PC-3 (cell line): ENCODE results near the gene NIPBL. TPM values are rescaled to one million over a fixed set of nuclear protein-coding genes. Genes with fewer than 3 reads are reported as not detected.

Source experiments
- ATAC-seq: fragments of 200-7000 bp; cut with Tn5 transposase; 2 replicates; pipeline ENCODE4 v1.9.1; 2020; ENCODE audit warnings: mild to moderate bottlenecking, moderate library complexity
- BruUV-seq: library from RNA; stranded (reverse); fragments of 400-500 nt; replicated peaks from 2 replicates; lab custom pipeline; 2021; lab: Mats Ljungman, UMichigan
- CTCF ChIA-PET: fragments of 300-600 bp; sonication (Branson Sonifier 250); formaldehyde crosslinking; loops from one replicate; lab custom pipeline; 2022; ENCODE audit warnings: antibody characterized with exemption; lab: Charles Lee
- POLR2A ChIA-PET: fragments of 300-600 bp; sonication (Branson Sonifier 250); formaldehyde crosslinking; loops from one replicate; lab custom pipeline; 2022; ENCODE audit warnings: antibody characterized with exemption; ENCODE audit not compliant: unreplicated experiment; lab: Charles Lee
- DNase-seq: peaks from one replicate; pipeline ENCODE4 v3.0.0-alpha.2; 2015
- H2AFZ ChIP-seq: fragments of 300-600 bp; sonication (generic); 2 replicates; pipeline ENCODE4 v1.6.0; 2016; ENCODE audit warnings: antibody characterized with exemption, low read length
- H3F3A ChIP-seq: fragments of 300-600 bp; sonication (generic); one replicate; pipeline ENCODE4 v1.6.0; 2017; ENCODE audit warnings: antibody characterized with exemption, low read length, control low read depth, mild to moderate bottlenecking; ENCODE audit not compliant: unreplicated experiment
- H3K27ac ChIP-seq: fragments of 300-600 bp; sonication (generic); 2 replicates; pipeline ENCODE4 v1.5.1; 2016; ENCODE audit warnings: mild to moderate bottlenecking, low read length
- H3K27me3 ChIP-seq: fragments of 300-600 bp; sonication (generic); 2 replicates; pipeline ENCODE4 v1.6.1; 2016; ENCODE audit warnings: low read length, mixed read lengths
- H3K36me3 ChIP-seq: fragments of 300-600 bp; sonication (generic); 2 replicates; pipeline ENCODE4 v1.6.1; 2016; ENCODE audit warnings: low read depth, mixed run types, low read length, mixed read lengths
- H3K4me1 ChIP-seq: fragments of 300-600 bp; sonication (generic); 2 replicates; pipeline ENCODE4 v1.5.1; 2016; ENCODE audit warnings: low read length; ENCODE audit not compliant: insufficient read depth
- H3K4me2 ChIP-seq: fragments of 300-600 bp; sonication (generic); 2 replicates; pipeline ENCODE4 v1.6.0; 2016; ENCODE audit warnings: low read length
- H3K4me3 ChIP-seq: fragments of 300-600 bp; sonication (generic); 2 replicates; pipeline ENCODE4 v1.5.1; 2016; ENCODE audit warnings: mild to moderate bottlenecking, low read length, mixed read lengths
- H3K79me2 ChIP-seq: fragments of 300-600 bp; sonication (generic); 2 replicates; pipeline ENCODE4 v1.6.1; 2017; ENCODE audit warnings: low read length, mixed read lengths
- H3K9ac ChIP-seq: fragments of 300-600 bp; sonication (generic); 2 replicates; pipeline ENCODE4 v1.6.0; 2016; ENCODE audit warnings: mild to moderate bottlenecking, low read length
- H3K9me2 ChIP-seq: fragments of 300-600 bp; sonication (generic); replicated peaks from 2 replicates; pipeline ENCODE4 v1.6.1; 2016; ENCODE audit warnings: mixed run types, low read length, mixed read lengths
- H3K9me3 ChIP-seq: fragments of 300-600 bp; sonication (generic); 2 replicates; pipeline ENCODE4 v1.6.1; 2016; ENCODE audit warnings: low read length, mixed read lengths
- H4K20me1 ChIP-seq: fragments of 300-600 bp; sonication (generic); 2 replicates; pipeline ENCODE4 v1.6.1; 2016; ENCODE audit warnings: low read length, mixed read lengths
- EZH2 ChIP-seq: fragments of 300-600 bp; sonication (generic); IDR thresholded peaks from one replicate; pipeline ENCODE4 v1.6.1; 2017; ENCODE audit warnings: antibody characterized with exemption, mild to moderate bottlenecking, low read length; ENCODE audit not compliant: unreplicated experiment
- EZH2phosphoT487 ChIP-seq: fragments of 300-600 bp; sonication (generic); IDR thresholded peaks from 2 replicates; pipeline ENCODE4 v1.6.1; 2018; ENCODE audit warnings: mild to moderate bottlenecking, antibody characterized with exemption, low read length, borderline replicate concordance
- intact Hi-C: fragments of 100-400 bp; cut with micrococcal nuclease; formaldehyde crosslinking; loops from 2 replicates; pipeline ENCODE4 v1.9.0; 2023
- total RNA-seq: library from RNA; depleted of rRNA; stranded (reverse); fragments of >200 nt; gene quantifications from 2 replicates; pipeline ENCODE4 v1.2.3, GENCODE V29; 2014
- TF ChIP-seq, protein P1 (sequence below): fragments of 300-600 bp; sonication (generic); conservative IDR thresholded peaks from 2 replicates; pipeline ENCODE4 v1.5.1; 2017; ENCODE audit warnings: antibody characterized with exemption, low read depth, mild to moderate bottlenecking, low read length

Gene NIPBL
- total RNA-seq, 1 experiment from 2014 or later, result 16.8 TPM

DNA sequence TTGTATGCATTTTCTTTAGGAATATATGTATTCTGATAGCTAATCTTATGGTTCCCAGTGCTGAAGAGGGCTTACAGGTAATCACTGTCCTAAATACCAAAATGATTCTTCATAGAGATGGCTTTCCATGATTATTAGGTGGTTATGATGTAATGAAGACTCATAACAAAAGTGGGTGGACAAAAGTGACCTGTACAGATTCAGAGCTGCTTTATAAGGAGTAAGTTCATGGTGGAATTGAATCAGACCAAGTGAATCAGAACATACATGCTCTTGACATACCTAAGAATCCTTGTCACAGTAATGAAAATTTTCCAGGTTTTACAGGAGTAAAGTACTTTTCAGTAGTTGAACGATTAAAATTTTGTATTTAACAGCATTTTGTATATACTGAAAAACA is 105.6 kb downstream of the NIPBL start:
- H3K4me3 ChIP-seq, result no peak overlapping the region
- H3F3A ChIP-seq, result no peaks in the 10 kb centered on the region
- BruUV-seq, result no TSS peak
- peaks cover 12% of the 10 kb centered on the region for H3K4me1 ChIP-seq
- no peak overlapping the region for H3K9ac ChIP-seq
- ChIA-PET POLR2A (interaction anchor here (0.6 kb wide), 1 partner anchor 82 kb away, joined by 3 read pairs; no protein-coding TSS in a partner anchor), CTCF (interaction anchor here (0.7 kb wide), 1 partner anchor 23 kb away, joined by 4 read pairs; no protein-coding TSS in a partner anchor)
- no peaks in the 10 kb centered on the region for H3K9me2 ChIP-seq
- DNase-seq, result peak; percentile 62
- H3K36me3 ChIP-seq, result no peaks in the 10 kb centered on the region
- TF ChIP-seq EZH2, result no peak
- TF ChIP-seq, protein P1, sequence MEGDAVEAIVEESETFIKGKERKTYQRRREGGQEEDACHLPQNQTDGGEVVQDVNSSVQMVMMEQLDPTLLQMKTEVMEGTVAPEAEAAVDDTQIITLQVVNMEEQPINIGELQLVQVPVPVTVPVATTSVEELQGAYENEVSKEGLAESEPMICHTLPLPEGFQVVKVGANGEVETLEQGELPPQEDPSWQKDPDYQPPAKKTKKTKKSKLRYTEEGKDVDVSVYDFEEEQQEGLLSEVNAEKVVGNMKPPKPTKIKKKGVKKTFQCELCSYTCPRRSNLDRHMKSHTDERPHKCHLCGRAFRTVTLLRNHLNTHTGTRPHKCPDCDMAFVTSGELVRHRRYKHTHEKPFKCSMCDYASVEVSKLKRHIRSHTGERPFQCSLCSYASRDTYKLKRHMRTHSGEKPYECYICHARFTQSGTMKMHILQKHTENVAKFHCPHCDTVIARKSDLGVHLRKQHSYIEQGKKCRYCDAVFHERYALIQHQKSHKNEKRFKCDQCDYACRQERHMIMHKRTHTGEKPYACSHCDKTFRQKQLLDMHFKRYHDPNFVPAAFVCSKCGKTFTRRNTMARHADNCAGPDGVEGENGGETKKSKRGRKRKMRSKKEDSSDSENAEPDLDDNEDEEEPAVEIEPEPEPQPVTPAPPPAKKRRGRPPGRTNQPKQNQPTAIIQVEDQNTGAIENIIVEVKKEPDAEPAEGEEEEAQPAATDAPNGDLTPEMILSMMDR, result no peak
- no peak for TF ChIP-seq EZH2phosphoT487
- no peak overlapping the region for H2AFZ ChIP-seq
- intact Hi-C loops, result loop anchor here (2.0 kb wide), 1 partner anchor 13 kb away; no protein-coding TSS in a partner anchor
- H3K27me3 ChIP-seq, result no peaks in the 10 kb centered on the region
- ATAC-seq, result no peak
- H3K9me3 ChIP-seq, result no peaks in the 10 kb centered on the region
- 0 out of 2 replicates have a peak, but pooled peaks cover 8% of the 10 kb centered on the region for H4K20me1 ChIP-seq
- H3K79me2 ChIP-seq, result peaks cover 43% of the 10 kb centered on the region
- H3K27ac ChIP-seq, result no peak overlapping the region
- H3K4me2 ChIP-seq, result no peak overlapping the region

DNA sequence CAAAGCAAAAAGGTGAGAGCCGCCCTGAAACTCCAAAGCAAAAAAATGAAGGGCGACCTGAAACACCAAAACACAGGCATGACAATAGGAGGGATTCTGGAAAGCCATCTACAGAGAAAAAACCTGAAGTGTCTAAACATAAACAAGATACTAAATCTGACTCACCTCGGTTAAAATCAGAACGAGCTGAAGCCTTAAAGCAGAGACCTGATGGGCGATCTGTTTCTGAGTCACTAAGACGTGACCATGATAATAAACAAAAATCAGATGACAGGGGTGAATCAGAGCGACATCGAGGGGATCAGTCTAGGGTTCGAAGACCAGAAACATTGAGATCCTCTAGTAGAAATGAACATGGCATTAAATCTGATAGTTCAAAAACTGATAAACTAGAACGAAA is 108.8 kb downstream of the NIPBL start:
- Histone ChIP-seq H3K27ac (no peak overlapping the region), H3K9ac (no peak overlapping the region), H2AFZ (no peak overlapping the region), H3K79me2 (peaks cover 16% of the 10 kb centered on the region; the same call in 1 of the 2 replicates), H3K4me3 (no peak overlapping the region), H3K4me2 (no peak overlapping the region), H3K9me2 (no peaks in the 10 kb centered on the region), H3K36me3 (no peaks in the 10 kb centered on the region), H3K9me3 (no peaks in the 10 kb centered on the region), H3F3A (no peaks in the 10 kb centered on the region), H3K4me1 (peaks cover 12% of the 10 kb centered on the region), H3K27me3 (no peaks in the 10 kb centered on the region), H4K20me1 (0 out of 2 replicates have a peak, but pooled peaks cover 3% of the 10 kb centered on the region)
- BruUV-seq, result TSS peak; percentile 59
- CTCF ChIA-PET, result no interaction called here
- POLR2A ChIA-PET, result no interaction called here
- DNase-seq, result no peak
- TF ChIP-seq EZH2phosphoT487, result no peak
- no peak for TF ChIP-seq EZH2
- TF ChIP-seq, protein P1, result no peak
- intact Hi-C loops, result no loop called here
- no peak for ATAC-seq

DNA sequence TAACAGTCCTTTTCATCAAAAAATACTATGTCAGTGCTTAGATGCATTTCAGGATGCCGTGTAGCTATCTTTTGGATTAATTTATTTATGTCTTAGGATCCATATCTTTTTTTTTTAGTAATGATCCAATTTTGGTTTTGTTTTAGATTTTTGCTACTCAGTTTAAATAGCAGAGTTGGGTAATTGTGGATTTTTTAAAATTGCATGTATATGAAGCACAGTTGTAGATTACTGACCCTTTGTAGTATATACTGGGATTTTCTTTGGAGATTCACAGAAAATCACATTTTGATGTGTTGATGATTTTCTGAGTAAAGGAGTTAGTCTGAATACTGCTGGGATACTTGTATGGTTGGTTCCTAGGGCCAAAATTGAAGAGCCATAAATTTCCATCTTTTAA is 111.8 kb downstream of the NIPBL start:
- no peaks in the 10 kb centered on the region for H3F3A ChIP-seq
- H4K20me1 ChIP-seq, result no peaks in the 10 kb centered on the region
- H3K9me3 ChIP-seq, result no peaks in the 10 kb centered on the region
- intact Hi-C loops, result no loop called here
- 0 out of 2 replicates have a peak, but pooled peaks cover under 1% of the 10 kb centered on the region for H3K4me1 ChIP-seq
- ChIA-PET CTCF (no interaction called here), POLR2A (no interaction called here)
- H3K4me3 ChIP-seq, result no peak overlapping the region
- no peak for DNase-seq
- no peak overlapping the region for H3K27ac ChIP-seq
- BruUV-seq, result no TSS peak
- no peak for TF ChIP-seq EZH2
- TF ChIP-seq, protein P1, result no peak
- TF ChIP-seq EZH2phosphoT487, result no peak
- H3K9ac ChIP-seq, result no peak overlapping the region
- H2AFZ ChIP-seq, result no peak overlapping the region
- H3K9me2 ChIP-seq, result no peaks in the 10 kb centered on the region
- no peaks in the 10 kb centered on the region for H3K27me3 ChIP-seq
- ATAC-seq, result no peak
- H3K79me2 ChIP-seq, result 0 out of 2 replicates have a peak, but pooled peaks cover under 1% of the 10 kb centered on the region
- H3K4me2 ChIP-seq, result no peak overlapping the region
- no peaks in the 10 kb centered on the region for H3K36me3 ChIP-seq
